ELF-1 (cell line): ENCODE measurements around the gene STARD3.
A peak's percentile ranks its signal among the peaks of the same experiment; 100 is the strongest.

Experiments
- DNase-seq: peaks from one replicate; pipeline ENCODE4 v3.0.0-alpha.2; 2016; ENCODE audit warnings: low read depth, low spot score

STARD3 gene

DNA sequence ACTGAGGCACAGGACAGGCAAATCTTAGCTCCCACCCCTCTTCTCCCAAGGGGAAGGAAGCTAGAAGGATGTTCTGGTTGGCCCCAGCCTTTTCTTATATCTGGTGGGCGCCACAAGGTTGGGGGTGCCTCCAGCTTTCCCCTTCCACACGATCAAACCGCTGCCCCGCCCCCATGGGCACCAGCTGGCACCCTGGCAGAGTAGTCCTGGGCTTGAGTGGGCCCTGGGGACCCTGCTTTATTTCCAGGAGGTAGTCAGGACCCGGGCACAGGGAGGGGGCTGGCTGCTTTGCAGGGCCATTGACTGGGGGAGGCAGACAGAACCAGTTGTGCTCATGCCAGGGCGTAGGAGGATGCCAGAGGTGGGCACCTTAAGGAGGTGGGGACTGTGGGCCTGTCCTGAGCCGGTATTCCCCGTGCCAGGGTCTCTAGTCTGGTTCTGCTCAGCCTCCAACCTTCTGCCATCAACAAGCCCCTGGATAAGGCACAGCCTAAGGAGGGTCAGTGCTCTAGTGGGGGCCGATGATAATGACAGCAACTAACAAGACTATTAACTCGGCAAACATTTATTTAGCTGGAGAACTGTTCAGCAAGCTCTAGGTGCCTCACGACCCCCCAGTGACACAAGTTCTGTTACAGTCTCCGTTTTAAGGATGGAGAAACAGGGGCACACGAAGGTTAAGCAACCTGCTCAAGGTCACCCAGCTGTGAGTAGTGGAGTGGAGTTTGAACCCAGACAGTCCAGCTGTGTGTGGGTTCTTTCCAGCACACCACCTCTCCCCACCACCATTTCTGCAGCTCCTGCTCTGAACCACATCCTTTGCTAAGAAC is 17.8 kb upstream of the STARD3 start:
- no peak for DNase-seq

DNA sequence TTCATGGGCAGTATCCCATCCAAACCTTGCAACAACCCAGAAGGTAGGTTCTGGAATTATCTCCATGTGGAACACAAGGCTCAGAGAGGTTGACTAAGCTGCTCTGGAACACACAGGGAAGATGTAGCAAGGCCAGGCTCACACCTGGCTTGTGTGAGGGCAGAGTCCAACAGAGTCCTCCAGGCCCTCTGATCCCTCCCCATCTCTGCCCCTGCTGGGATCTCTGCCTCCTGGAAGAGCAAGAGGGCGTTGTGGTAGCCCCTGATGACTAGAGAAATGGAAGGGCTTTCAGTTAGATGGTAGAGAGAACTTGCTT is 17.2 kb upstream of the STARD3 start:
- DNase-seq: no peak

DNA sequence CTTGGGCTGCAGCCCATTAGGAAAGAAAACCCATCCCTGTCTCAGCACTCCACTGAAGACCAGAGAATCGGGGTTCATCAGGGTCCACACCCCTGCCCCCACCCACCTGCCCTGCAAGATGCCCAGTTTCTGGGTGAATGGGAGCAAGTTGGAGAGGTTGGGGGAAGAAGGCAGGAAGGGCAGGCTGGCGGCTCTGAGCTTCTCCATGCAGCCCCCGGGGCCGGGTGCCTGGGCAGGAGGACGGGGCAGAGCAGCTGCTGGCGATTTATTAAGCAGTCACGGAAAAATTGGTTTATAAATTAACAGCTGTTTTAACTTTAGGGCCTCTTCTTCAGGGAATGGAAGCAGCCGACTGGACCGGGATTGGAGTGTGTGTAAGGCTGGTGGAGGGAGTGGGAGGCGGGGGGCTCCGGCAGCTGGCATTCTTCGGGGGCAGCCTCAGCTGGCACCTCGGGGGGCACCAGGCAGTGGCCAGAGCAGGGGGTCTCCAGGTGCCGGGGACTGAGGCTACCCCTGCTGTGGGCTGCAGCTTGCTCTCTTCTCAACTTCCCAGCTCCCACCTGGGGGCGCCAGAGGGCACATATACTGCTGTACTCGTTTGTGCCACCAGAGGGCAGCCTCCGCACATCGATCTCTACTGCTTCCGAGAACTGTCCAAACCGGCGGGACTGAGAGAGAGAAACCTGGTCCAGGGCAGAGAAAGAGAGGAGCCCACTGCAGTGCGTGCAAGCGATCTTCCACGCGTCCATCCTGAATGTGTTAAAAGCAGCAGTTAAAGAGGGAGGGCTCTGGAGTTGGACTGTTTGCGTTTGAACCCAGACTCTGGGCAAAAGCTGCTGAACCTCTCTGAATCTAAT is 15.2 kb upstream of the STARD3 start:
- DNase-seq: peak; percentile 96

DNA sequence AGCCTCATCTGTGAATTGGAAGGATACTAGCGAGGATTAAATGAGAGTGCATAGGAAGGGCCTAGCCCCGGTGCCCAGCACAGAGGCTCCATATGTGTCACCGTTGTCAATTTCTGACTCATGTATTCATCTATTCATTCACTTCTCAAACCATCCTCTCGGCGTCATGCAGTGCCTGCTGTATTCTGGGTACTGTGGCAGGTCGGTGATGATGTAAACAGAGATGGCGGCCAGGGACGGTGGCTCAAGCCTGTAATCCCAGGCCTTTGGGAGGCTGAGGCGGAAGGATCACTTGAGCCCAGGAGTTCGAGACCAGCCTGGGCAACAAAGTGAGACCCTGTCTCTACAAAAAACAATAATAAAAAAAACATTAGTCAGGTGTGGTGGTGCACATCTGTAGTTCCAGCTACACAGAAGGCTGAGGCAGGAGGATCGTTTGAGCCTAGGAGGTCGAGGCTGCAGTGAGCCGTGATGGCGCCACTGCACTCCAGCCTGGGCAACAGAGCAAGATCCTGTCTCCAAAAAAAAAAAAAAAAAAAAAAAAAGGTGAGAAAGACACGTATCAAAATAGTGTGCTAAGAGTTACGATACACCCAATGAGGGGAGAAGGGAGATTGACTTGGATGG is 14.5 kb upstream of the STARD3 start:
- no peak for DNase-seq

DNA sequence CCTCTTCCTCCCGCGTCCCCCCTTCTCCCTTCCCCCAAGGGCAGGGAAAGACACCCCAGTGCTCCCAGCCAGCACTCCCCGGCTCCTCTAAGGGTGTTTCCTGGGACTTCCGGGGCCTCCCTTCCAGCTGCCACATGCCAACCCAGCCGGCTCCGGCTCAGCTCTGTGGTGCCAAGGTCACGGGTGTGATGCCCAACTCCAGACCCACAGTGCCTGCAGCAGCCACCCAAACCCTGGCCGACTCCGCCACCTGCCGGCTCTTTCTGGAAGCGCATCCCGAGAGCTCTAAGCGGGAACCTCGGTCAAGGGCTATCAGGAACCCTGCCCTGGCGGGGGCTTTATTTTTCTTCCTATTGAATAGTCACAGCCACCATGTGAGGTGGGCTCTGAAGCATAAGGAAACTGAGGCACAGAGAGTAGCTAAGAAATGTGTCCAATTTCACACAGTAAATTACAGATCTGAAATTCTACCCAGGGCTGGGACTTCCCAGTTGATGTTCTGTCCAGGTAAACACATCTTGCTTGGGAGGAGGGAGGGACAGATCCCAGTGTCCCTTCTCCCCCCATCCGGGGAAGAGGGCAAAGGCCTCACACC is 13.5 kb upstream of the STARD3 start:
- peak; percentile 85 for DNase-seq

DNA sequence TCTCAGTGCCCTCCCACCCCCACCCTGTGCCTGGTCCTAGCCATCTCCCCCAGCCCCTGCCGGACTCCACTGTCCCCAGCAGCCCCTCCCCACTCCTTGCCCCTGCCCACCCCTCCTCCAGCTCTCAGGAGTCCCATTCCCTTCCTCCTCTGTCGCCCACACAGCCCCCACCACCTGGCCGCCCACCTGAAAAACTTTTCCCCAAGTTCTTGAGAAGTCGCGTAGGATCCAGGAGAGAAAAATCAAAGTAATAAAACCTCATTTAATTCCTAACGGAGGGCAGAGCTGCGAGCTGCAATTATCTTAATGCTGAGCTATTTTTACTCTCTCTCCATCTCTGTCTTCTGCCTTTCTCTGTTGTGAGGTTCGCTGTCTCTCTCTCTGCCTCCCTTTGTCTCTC is 12.6 kb upstream of the STARD3 start:
- no peak for DNase-seq

DNA sequence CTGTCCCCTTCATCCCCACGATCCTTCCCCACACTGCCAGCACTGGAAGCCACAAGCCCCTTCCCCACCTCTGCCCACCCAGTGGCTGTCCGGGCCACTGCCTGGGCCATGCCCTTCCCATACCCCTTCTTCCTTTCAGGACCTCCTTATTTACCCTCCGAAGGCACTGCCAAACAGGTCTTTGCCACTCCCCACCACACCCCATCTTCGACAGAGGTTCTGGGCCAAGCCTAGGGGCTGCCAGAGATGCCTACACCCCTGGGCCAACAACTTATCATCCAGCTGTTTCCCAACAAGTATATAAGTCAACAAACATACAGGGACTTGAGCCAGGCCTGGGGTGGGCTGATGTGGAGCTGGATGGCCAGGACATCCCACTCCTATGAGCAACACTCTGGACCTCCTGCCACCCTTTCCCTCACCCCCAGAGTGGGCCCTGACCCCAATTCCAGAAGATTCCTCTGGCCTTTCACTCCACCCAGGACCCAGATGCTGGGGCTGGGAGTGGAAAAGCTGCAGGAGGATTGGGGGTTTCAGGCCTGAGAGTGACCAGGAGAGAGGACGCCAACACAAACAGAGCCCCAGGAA is 11.7 kb upstream of the STARD3 start:
- no peak for DNase-seq

DNA sequence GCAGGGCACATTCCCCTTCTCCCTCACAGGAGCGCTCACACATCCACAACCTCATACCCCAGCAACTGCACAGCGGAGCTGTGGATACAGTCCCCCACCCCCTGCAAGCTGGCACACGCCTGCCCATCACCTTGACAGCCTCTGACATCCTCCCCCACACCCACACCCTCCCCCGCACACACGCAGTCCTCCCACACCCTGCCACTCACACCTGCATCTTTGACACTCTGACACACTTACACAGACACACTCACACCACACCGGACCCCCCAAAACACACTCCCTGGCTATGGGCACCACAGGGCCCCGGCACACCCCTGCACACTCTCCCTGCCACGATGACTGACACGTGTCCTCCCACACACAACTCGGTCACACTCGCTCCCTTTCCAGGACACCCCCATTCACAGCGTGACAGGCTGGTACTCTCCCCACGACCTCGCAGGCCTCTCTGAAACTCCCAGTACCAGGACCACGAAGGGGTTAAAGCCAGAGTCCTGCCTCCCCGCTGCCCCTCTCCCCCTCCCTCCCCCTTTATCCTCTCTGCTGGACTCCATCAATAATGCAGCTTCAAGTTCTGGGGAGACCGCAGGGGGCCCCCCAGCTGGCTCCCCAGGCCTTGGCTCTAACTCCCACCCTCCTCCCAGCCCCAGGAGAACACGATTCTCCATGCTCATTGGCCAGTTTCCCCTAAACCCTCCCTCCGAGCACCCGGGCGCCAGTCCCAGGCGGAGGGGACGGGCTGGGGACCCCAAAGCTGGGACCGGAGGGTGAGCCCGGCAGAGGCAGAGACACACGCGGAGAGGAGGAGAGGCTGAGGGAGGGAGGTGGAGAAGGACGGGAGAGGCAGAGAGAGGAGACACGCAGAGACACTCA is 10.5 kb upstream of the STARD3 start, which contains the start of gene PPP1R1B:
Gene PPP1R1B, plus strand, starts transcription at position 782 of the 876 bp plus-strand sequence. CDS start 441 bp downstream, outside the sequence.
- no peak for DNase-seq

DNA sequence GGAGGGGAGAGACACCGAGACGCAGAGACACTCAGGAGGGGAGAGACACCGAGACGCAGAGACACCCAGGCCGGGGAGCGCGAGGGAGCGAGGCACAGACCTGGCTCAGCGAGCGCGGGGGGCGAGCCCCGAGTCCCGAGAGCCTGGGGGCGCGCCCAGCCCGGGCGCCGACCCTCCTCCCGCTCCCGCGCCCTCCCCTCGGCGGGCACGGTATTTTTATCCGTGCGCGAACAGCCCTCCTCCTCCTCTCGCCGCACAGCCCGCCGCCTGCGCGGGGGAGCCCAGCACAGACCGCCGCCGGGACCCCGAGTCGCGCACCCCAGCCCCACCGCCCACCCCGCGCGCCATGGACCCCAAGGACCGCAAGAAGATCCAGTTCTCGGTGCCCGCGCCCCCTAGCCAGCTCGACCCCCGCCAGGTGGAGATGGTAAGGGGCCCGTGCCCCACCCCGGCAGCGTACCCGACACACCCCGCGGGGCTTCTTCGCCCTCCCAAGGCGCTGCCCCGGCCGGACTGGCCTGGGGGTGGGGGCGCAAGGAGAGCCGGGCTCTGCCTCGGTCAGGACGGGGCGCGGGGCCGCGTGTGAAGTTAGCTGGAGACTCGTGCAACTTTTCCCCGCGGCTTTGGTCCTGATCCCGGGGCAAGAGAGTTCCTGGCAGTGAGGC is 9.8 kb upstream of the STARD3 start:
- no peak for DNase-seq

DNA sequence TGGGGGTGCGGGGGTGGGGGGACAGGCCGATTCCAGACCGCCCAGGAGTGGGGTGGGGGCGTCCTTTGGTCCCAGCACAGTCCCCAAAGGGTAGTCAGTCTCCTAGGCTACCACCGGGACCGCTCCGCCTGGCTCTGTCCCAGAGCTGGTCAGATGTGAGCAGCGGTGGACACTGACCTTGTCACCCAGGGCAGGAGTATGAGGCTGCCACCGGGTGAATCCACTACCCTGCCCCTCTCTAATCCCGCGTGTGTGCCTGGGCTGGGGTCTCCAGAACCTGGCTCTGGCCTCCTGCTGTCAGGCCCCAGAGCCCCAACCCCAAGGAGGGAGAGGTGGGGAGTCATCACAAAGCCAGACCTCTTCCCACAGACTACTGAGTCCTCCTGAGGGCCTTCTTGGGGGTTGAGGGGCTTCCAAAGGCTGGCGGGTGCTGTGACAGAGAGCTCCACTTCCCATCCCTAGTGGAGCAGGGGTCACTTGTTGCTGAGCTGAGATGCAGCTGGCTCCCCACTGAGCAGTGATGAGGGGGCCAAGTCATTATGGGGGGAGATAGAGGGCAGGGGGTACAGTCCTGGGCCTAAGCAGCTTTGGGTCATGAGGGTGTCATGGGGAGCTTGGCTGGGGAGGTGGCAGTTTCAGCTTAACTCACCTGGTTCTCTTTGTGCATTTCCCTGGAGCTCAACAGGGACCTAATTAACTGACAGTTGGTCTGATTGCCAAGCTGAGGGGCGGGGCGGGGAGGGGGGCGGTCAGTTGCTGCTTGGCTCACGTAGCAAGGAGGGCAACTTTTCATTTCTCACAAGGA is 9.0 kb upstream of the STARD3 start:
- no peak for DNase-seq

DNA sequence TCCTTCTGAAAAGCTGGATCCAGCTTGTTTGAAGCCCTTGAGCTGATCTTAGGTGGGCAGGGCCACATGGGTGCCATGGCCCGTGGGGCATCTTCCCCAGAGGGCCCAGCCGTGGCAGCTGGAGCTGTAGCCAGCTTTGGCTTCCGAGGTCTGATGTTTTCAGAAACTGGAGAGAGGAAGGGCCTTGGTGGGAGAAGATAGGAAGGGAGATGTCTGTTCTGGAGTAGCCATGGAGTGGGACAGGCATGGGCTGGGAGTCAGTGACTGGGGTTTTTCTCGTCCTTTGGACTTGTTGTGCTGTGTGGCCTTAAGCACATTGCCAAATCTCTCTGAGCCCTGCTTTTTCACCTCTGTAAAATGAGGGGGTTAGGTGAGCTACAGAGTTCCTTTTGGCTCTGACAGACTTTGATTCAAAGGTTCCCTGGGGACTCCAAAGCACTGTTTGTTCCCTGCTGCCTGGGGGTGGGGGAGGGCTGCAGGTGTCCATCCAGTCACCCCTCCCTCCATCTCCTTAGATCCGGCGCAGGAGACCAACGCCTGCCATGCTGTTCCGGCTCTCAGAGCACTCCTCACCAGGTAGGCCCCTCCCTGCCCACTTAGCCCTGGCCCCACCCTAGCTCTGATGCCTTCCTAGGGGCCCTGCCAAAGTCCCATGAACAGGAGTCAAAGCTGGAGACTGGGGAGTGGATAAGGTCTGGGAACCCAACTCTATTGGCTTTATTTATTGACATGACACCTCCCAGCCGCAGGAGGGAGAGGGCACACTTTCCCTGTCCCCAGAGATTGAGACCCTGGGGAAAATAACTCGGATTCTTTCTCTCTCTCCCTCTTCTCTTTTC is 8.1 kb upstream of the STARD3 start:
- no peak for DNase-seq

DNA sequence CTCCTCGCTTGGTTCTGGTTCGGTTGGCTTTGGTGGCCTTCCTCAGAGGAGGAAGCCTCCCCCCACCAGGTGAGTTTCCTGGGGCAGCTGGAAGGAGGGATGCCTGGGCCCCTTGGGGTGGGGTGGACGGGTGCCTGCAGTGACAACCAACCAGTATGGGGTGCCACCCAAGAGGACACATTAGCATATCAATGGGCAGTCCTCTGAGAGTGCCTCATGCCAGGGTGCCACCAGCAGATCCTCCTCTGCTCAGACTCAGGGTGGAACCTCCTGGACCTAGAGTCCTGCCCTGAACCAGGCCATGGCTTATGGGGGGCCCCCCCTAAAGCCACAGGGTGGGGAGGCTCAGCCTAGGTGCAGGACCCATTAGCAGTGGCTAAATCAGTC is 7.5 kb upstream of the STARD3 start:
- no peak for DNase-seq

DNA sequence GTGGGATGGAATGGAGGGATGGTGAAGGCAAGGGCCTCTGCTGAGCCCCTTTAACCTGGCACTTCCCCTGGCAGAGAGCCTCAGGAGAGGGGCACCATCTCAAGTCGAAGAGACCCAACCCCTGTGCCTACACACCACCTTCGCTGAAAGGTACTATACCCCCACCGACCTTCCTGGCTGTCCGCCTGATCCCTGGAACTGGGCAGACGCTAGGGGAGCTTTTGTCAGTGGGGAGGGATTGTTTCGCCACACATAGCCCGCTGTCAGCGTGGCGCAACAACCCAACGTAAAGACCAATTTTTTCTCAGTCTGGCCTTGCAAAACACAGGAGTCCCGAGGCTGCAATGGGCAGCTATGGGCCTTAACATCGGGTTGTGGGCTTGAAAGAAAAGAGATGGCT is 7.0 kb upstream of the STARD3 start:
- no peak for DNase-seq

DNA sequence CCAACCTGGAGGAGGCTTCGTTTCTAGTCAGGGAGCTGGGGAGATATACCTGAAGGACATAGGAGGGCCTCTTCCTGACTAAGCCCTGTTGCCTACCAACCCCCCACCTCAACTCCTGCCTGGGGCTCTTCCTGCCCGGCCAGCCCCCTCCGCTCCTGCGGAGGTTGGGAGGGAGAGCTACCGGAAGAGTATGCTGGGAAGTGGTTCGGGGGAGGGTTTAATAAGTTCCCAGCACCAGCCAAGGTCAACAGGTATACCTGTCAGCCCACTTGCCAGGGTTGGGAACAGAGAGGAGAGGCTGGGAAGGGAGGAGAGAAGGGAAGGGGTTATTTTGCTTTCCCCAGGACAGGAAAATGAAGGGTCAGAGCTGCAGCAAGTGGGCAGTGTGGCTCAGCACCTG is 5.5 kb upstream of the STARD3 start:
- peak; percentile 80 for DNase-seq

DNA sequence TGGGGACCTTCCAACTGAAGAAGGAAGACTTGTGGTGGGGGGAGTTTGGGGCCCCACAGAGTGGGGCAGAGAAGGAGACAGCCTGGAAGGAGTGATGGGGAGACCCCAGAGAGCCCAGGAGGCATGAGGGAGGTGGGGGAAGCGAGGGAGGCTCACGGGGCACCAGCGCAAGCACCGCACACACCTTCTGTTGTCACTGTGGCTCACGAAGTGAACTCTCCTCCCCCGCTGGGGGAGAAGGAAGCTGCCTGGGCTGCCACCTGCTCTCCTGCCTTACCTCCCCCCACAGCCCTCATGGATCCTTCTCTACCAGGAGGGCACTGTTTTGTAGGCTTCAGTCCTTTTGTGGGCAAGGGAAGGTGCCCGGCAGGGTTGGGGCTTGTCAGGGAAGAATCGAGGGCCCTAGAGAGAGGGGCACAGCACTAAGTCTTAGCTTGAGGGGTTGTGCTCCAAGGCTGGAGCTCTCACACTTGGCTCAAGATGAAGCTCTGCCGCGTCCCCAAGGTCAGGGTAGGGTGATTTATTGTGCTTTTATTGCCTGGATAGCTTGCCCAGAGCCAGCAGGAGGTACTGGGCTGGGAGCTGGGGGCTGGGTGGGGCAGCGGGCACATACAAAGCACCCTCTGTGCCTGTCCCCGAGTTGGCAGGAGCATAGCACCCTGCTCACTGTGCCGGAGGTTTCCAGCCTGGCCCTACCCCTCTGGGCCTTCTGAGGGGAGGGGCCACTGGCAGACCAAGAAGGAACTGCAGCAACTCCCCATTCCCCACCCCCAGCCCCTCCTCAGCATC is 4.6 kb upstream of the STARD3 start:
- no peak for DNase-seq

DNA sequence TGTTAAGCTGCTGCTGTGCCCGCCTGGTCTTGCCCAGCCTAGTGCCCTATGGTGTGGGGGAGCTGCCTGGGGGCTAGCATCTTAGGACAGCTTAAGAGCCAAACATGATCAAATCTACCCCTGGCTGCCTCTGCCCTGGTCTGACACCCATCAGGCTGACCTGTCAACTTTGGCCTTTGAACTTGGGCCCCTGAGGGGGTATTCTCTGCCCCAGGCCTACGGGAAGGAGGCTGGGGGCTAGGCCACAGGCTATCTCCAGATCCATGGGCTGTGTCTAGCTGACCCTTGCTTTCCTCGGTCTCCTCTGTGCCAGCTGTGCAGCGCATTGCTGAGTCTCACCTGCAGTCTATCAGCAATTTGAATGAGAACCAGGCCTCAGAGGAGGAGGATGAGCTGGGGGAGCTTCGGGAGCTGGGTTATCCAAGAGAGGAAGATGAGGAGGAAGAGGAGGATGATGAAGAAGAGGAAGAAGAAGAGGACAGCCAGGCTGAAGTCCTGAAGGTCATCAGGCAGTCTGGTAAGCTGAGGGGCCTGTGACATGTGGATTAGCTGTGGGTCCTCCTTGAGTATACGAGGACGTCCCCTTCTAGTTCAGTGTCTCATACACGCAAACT is 3.3 kb upstream of the STARD3 start:
- no peak for DNase-seq

DNA sequence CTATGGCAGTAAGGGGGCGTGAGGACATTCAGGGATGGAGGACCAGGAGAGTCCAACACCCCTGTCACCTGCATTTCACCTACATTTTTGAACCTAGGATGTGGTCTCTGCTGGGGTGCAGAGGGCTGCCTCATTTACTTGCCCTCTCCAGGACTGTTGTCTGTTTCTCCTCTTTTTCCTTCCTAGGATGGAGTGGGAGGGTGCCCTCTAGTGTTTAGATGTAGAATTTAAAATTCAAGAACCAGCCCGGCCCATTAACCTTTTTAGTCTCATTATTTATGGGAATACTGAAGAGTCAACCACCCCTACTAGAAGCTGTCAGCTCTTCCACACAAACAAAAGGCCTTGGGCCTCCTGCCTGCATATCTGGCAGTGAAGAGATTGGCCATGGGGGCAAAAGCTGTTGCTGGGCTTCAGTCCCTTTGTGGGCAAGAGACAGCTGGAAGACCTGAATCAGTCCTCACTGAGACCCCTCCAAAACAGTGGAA is 2.5 kb upstream of the STARD3 start:
- peak; percentile 57 for DNase-seq
